Loucy (cell line): Measurements from ENCODE around the gene NUP50.

Experiments used
- H2AFZ ChIP-seq: fragments of 200-600 bp; sonication (generic); 2 replicates; pipeline ENCODE4 v1.6.0; 2016; ENCODE audit warnings: antibody characterized with exemption, mild to moderate bottlenecking, low read length, moderate library complexity
- H3F3A ChIP-seq: fragments of 200-600 bp; 2 replicates; pipeline ENCODE4 v1.6.0; 2016; ENCODE audit warnings: antibody characterized with exemption, low read depth, mild to moderate bottlenecking
- H3K27me3 ChIP-seq: fragments of 200-600 bp; sonication (generic); 2 replicates; pipeline ENCODE4 v1.6.1; 2014; ENCODE audit warnings: low read length, mild to moderate bottlenecking; ENCODE audit not compliant: insufficient read depth, poor library complexity, severe bottlenecking
- H3K36me3 ChIP-seq: fragments of 200-600 bp; sonication (generic); 2 replicates; pipeline ENCODE4 v1.6.1; 2016; ENCODE audit warnings: low read length; ENCODE audit not compliant: insufficient read depth
- H3K4me1 ChIP-seq: fragments of 200-600 bp; sonication (generic); 2 replicates; pipeline ENCODE4 v1.5.1; 2014; ENCODE audit warnings: low read length, mild to moderate bottlenecking; ENCODE audit not compliant: insufficient read depth, poor library complexity, severe bottlenecking
- H3K4me2 ChIP-seq: fragments of 200-600 bp; sonication (generic); 2 replicates; pipeline ENCODE4 v1.6.0; 2014; ENCODE audit warnings: antibody characterized with exemption, low read length, low read depth, mild to moderate bottlenecking; ENCODE audit not compliant: poor library complexity, severe bottlenecking
- H3K4me3 ChIP-seq: fragments of 200-600 bp; sonication (generic); 2 replicates; pipeline ENCODE4 v1.5.1; 2014; ENCODE audit warnings: low read length, mild to moderate bottlenecking, mixed read lengths; ENCODE audit not compliant: poor library complexity, severe bottlenecking
- H3K79me2 ChIP-seq: fragments of 200-600 bp; sonication (generic); 2 replicates; pipeline ENCODE4 v1.6.1; 2014; ENCODE audit warnings: low read length; ENCODE audit not compliant: insufficient read depth
- H3K9ac ChIP-seq: fragments of 200-600 bp; sonication (generic); 2 replicates; pipeline ENCODE4 v1.6.0; 2014; ENCODE audit warnings: mild to moderate bottlenecking, low read depth, low read length, moderate library complexity; ENCODE audit not compliant: poor library complexity, severe bottlenecking
- H3K9me2 ChIP-seq: fragments of 200-600 bp; sonication (generic); replicated peaks from 2 replicates; pipeline ENCODE4 v1.6.1; 2016; ENCODE audit warnings: low read depth, low read length, mixed read lengths
- H3K9me3 ChIP-seq: fragments of 200-600 bp; sonication (generic); 2 replicates; pipeline ENCODE4 v1.6.1; 2014; ENCODE audit warnings: mild to moderate bottlenecking, antibody characterized with exemption, low read length, low read depth; ENCODE audit not compliant: insufficient read depth
- H4K20me1 ChIP-seq: fragments of 200-600 bp; sonication (generic); 2 replicates; pipeline ENCODE4 v1.6.0; 2014; ENCODE audit warnings: antibody characterized with exemption, low read length, mild to moderate bottlenecking; ENCODE audit not compliant: insufficient read depth, poor library complexity, severe bottlenecking
- CTCF ChIP-seq: fragments of 200-600 bp; sonication (generic); conservative IDR thresholded peaks from 2 replicates; pipeline ENCODE4 v1.5.1; 2014; ENCODE audit warnings: mild to moderate bottlenecking, antibody characterized with exemption, low read length
- EZH2phosphoT487 ChIP-seq: fragments of 200-600 bp; IDR thresholded peaks from 2 replicates; pipeline ENCODE4 v1.6.1; 2018; ENCODE audit warnings: antibody characterized with exemption, mild to moderate bottlenecking, moderate library complexity, borderline replicate concordance

Gene NUP50

GRCh38 chr22:45163099-45163450 lies 650 bp upstream of the NUP50 start:
- Histone ChIP-seq H4K20me1 (peaks cover 46% of the 10 kb centered on the region), H3K9me2 (no peaks in the 10 kb centered on the region), H3F3A (no peaks in the 10 kb centered on the region), H2AFZ (peak overlapping the region; percentile 89), H3K27me3 (no peaks in the 10 kb centered on the region), H3K9ac (peak overlapping the region; percentile 87), H3K36me3 (peaks cover under 1% of the 10 kb centered on the region; the same call in 1 of the 2 replicates), H3K4me2 (peak overlapping the region; percentile 84), H3K4me1 (peaks cover 77% of the 10 kb centered on the region), H3K4me3 (peak overlapping the region; percentile 87), H3K79me2 (peaks cover 88% of the 10 kb centered on the region), H3K9me3 (no peaks in the 10 kb centered on the region)
- TF ChIP-seq EZH2phosphoT487, result no peak
- TF ChIP-seq CTCF, result no peak

- Histone ChIP-seq H3K4me1 (peaks cover 76% of the 10 kb centered on the region), H3F3A (no peaks in the 10 kb centered on the region), H2AFZ (peak overlapping the region; percentile 57), H3K9me3 (no peaks in the 10 kb centered on the region), H3K27me3 (no peaks in the 10 kb centered on the region), H3K9ac (peak overlapping the region; percentile 87), H3K4me2 (peak overlapping the region; percentile 91), H3K4me3 (peak overlapping the region; percentile 87), H4K20me1 (peaks cover 56% of the 10 kb centered on the region), H3K79me2 (peaks cover 93% of the 10 kb centered on the region), H3K9me2 (no peaks in the 10 kb centered on the region), H3K36me3 (peaks cover 14% of the 10 kb centered on the region; the same call in 1 of the 2 replicates)
- TF ChIP-seq EZH2phosphoT487, result no peak
- TF ChIP-seq CTCF, result no peak
Observed at GRCh38 chr22:45164270-45165088, 754 bp downstream of the NUP50 start.

GRCh38 chr22:45166932-45167331 lies 3.2 kb downstream of the NUP50 start:
- H3K27me3 ChIP-seq, result no peaks in the 10 kb centered on the region
- H3K4me1 ChIP-seq, result peaks cover 75% of the 10 kb centered on the region
- H3K4me2 ChIP-seq, result peak overlapping the region; percentile 91
- H4K20me1 ChIP-seq, result peaks cover 66% of the 10 kb centered on the region
- H3K36me3 ChIP-seq, result peaks cover 37% of the 10 kb centered on the region; the same call in 1 of the 2 replicates
- H3K79me2 ChIP-seq, result peaks cover 96% of the 10 kb centered on the region
- TF ChIP-seq EZH2phosphoT487, result no peak
- TF ChIP-seq CTCF, result no peak
- peak overlapping the region; percentile 87 for H3K9ac ChIP-seq
- H3F3A ChIP-seq, result peaks cover 11% of the 10 kb centered on the region
- H3K4me3 ChIP-seq, result peak overlapping the region; percentile 87
- H3K9me3 ChIP-seq, result no peaks in the 10 kb centered on the region
- no peaks in the 10 kb centered on the region for H3K9me2 ChIP-seq
- H2AFZ ChIP-seq, result no peak overlapping the region
